NCI-H226 (cell line): ENCODE results near the gene RPL31.

Experiments used
- DNase-seq: peaks from one replicate; pipeline ENCODE4 v3.0.0-alpha.2; 2015

RPL31 gene

DNA sequence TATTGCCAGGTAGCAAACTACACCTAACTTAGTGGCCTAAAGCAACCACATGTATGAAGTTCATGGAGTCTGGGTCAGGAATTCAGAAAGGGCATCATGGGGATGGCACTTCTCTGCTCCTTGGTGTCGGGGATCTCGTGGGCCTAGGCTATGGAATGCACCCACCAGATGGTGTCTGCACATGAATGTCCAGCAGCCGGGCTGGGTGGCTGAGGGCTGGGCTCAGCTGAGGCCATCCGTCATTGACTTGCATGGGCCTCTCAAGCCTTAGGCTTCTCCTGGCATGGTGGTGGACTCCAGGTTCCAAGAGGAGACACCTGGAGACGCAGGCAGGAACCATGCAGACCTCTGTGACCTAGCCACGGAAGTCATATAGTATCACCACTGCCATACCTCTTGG, 26.0 kb upstream of the RPL31 start:
- no peak for DNase-seq

DNA sequence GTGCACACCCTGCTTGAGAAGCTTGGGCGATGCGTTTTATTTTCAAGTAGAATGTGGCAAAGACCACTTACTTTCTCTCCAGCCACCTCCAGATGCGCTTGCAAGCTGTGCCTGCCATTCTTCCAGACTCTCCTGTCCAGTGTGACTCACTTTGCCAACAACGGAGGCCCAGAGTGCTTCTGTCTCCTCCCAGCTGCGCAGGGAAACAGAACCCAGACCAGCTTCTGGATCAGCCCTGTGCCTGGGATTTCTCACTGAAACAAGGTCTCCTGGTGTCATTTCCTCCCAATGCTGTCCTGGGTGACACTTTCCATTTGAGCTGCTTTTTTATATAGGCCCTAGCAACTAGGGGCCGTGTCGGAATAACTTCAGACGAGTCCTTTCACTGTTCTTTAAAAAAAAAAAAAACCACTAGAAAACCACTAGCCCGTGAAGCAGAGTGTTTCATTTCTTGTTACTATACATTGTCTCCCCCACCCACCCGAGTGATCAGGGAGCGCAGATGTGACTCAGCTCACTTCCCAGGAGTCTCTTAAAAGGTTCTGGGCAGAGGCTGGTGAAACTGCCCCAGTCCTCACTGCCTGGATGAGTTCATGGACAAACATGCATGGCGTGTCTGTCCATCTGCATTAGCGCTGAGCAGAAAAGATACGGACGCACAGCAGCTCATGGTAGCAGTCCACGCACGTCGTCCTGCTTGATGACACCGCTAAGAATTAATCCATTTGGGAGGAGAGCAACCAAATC, 25.3 kb upstream of the RPL31 start:
- no peak for DNase-seq

DNA sequence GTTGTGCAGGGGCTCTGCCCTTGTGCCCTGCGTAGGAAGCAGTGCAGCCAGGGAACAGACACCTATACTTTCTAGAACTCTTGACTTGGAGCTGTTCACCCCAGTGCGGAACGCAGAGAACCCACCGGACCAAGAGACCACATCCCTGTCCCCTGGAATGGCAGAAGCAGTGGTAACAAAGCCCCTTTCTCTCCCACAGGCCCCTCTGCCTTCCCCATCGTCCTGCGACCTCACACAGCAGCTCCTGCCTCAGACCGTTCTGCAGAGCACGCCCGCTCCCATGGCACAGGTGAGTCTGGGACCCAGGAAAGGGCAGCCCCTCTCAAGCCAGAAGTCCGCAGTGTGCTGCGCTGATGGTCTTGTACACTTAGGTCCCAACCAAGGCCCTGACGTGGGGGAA, 24.6 kb upstream of the RPL31 start:
- DNase-seq, result no peak

DNA sequence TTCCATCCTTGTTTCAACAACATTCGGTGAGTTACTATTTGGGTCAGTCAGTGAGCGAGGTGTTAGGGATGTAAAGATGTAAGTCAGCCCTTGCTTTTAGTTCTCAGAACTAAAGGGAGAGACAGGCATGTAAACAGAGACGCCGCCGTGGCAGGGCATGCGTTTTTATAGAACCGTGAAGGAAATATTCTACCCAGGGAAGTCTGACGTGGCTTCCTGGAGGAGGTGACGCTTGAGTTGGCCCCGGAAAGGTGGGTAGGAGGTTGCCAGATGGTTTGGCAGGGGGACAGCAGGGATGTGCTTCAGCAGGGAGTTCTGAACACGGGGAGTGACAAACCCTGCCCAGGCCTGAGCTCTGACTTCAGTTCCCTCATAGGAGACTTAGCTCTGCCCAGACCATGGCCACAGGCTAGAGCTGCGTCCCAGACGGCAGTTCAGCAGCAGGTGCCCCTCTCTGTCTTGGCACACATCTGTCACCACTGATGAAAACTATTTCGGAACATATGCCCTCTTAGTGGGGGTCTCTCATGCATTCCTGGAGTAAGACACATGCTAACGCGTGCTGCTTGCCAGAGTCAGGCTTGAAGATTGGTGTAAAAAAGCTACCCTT, 23.4 kb upstream of the RPL31 start:
- DNase-seq, result no peak

DNA sequence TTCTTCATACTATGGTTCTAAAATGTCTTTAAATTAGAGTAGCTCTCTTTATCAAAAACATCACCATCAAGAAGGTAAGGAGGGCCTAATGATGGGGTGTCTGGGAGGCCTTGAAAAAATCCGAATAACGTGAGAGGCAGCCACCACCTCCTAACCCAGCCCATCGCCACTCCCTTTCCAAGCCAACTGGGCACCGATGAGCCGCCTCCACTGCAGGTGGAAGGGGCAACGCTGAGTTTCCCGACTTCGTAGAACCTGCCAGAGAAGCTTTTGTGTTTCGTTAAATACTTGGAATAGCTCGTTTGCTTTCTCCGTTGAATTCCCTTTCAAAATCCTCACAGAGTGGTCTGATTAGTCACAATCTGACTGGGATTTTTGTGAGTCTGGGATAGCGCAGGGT, 22.0 kb upstream of the RPL31 start:
- DNase-seq, result no peak

DNA sequence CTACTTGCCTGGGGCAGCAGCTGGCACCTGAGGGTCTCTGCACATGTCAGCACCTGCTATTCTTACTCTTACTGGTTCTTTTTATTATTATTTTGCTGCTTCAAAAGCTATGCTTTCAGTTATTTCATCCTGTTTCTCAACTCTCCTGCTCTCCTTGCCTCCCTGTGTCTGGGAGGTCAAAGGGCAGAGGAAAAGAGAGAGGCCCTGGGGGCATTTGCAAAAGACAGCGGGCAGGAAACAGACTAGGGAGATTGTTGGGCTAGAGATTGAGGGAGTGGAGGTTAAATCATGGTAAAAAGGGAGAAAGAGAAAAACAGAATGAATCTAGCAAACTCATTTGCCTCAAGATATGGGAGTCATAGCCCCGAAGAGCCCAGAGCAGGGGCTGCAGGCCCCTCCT, 21.1 kb upstream of the RPL31 start:
- no peak for DNase-seq

DNA sequence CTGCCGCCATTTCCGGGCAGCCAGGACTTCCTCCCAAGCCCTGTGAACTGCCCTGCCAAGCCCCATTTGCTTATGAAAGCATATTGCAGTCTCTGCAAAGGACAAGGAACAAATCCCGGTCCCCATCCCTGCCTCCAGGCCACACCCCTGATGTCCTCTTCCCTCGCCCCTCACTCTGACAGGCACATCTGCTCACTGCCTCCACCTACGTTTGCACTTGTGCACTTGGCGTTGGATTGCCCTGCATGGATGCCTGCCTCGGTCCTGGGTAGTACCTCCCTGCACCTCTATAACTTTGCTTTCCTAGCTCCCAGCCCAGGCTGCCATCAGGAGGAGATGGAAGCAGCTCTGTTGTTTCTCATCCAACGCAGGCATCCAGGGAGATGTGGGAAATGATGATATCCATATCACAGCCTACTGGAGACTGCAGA, 19.6 kb upstream of the RPL31 start:
- DNase-seq, result no peak

DNA sequence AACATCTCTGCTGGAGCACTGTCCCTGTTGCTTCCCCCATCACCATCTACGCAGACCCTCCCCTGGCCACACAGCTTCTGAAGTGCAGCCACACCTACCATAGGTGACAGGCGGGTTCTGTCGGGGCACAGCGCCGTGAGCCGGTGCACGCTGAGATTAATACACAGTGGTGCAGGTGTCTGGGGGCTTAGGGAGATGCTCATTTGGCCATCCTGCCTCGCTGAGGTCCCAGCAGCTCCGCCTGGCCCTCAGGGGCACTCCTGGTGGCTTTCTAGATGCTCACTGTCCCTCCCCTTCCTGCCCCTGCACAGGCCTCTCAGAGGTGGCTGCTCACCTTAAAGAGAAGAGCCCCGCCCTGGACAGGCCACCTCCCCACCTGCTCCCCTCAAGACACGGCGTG, 18.9 kb upstream of the RPL31 start:
- no peak for DNase-seq

DNA sequence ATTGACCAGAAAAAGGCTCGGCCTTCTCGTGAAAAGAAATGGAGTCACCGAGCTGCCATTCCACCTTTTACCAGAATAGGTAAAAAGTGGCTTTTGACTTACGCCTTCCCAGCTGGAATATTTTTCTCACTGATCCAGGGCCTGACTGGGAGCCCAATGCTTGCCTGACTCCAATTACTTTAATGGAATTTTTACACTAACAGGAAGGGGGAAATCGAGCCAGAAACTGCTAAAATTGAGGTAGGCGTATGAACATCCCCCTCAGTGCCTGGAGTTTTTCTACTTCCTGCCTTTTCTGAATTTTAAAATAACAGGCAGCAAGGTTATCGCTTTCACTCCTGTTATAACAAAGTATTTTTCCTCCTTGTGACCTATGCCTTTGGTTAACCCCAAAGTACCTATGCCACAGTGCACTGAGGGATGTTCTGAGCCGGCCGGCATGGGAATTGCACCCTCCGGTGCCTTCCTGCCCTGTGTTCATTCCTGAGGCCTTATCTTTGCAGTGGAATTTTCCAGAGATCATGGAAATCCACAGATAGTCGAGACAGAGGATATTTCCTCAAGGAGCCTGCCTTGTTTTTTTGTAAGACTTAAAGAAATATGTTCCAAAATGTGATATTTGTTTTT, 18.3 kb upstream of the RPL31 start:
- DNase-seq, result peak; percentile 30

DNA sequence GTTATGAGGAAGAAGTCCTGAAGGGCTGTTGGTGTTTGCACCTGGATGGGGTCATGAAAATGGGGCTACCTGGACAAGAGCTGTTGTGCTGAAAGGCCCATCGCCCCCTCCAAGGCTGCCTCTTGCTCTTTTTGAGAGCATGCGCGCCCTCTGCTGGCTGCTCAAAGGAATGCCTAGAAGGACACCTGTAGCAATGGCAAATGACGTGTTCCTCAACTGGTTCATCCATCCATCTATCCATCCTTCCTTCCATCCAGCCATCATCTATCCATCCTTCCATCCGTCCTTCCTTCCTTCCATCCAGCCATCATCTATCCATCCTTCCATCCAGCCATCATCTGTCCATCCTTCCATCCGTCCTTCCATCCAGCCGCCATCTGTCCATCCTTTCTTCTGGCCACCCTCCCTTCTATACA, 17.2 kb upstream of the RPL31 start:
- DNase-seq, result peak; percentile 7

DNA sequence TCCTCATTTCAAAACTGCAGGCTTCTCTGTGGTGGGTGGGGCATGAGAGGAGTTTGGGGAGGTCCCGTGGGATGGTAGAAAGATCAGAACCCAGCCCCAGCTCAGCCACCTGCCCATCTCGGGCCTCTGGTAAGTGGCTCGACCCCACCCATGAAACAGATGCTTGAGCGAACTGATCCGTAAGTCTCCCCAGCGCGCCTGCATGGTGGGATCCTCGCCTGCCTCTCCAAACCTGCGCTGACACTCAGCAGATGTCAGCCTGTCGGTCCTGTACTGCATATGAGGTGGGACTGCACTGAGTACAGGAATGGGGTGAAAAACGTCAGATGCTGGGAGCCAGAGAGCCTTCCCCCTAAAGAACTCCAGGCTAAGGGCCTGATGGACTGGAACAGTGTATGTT, 15.9 kb upstream of the RPL31 start:
- DNase-seq, result no peak

DNA sequence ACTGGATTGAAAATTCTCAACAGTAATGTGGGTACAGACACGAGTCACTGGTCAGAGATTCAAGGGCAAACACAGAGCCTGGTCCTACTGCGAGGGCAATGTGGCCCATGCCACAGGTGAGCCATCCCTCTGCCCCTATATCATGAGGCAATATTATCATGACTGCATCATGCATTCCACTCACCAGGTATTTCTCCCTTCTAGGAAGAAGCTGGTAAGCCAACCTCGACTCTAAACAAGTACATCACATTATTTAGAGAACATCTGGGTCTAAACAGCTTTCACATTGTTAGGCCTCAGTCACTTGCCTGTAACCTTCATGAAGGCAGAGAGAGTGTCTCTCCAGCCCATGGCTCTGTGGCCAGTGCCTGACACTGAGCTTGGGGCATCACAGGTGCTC, 14.6 kb upstream of the RPL31 start:
- DNase-seq, result no peak

DNA sequence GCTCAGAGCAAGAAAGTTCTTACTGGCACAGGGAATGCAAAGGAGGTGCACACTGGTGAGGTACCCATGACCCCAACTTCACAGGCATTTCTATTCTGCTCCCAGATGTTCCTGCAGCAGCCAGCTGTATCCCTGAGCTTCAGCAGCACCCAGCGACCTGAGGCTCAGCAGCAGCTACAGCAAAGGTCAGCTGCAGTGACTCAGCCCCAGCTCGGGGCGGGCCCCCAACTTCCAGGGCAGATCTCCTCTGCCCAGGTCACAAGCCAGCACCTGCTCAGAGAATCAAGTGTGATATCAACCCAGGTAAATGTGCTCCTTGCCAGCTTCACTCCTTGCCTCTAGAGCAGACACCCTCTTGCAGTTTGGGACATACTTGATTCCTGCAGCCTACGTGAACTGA, 14.1 kb upstream of the RPL31 start:
- no peak for DNase-seq

DNA sequence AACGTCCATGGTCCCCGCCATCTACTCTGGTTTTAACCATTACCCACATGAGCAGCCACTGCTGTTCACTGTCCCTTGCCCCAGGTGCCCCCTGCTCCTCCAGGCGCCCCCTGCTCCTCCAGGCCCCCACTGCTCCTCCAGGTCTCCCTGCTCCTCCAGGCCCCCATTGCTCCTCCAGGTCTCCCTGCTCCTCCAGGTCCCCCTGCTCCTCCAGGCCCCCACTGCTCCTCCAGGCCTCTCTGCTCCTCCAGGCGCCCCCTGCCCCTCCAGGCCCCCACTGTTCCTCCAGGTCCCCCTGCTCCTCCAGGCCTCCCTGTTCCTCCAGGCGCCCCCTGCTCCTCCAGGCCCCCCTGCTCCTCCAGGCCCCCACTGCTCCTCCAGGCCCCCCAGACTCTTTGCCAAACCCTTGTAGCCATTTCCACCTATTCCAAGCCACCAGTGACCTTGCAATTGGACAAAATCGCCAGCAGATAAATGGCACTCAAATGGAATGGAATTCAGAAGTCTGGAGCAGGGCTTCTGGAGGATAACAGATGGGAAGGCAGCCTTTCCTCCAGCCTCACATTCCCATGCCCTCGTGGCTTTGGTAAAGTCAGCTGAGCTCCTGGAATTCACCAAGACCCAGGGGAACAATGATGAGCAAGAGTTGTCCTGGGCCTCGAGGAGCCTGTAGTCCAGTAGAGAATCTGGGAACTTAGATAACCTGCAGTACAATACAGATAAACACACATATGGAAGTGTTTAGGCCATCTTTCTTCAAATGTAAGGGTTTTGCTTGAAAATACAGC, 13.3 kb upstream of the RPL31 start:
- DNase-seq, result no peak

DNA sequence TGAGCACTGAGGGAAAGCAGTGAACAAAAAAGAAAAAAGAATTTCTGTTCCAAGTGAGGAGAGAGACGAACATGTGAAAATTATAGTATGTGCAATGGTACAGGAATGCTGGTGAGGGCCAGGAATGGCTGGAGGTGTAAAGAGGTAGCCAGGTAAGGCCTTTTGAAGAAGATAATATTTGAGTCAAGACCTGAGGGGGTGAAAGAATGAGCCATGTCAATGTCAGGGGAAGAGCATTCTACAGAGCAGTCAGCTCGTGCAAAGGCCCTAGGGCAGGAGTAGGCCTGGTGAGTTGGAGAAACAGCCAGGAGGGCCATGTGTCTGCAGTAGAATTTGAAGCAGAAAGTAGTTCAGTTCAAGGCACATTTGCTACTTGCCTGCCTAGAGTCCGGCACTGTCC, 12.4 kb upstream of the RPL31 start:
- no peak for DNase-seq

DNA sequence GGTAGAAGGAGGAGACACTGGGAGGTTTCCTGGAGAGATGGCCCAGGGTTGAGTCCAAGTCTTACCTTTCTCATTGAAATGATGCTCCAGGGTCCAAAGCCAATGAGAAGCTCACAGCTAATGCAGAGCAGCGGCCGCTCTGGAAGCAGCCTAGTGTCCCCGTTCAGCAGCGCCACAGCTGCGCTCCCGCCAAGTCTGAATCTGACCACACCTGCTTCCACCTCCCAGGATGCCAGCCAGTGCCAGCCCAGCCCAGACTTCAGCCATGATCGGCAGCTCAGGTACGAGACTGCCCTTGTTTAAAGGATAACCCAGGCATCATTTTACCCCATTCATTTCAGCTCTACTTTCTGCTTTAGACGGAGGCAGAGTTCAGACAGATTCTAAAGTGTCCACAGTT, 11.9 kb upstream of the RPL31 start:
- DNase-seq, result no peak

DNA sequence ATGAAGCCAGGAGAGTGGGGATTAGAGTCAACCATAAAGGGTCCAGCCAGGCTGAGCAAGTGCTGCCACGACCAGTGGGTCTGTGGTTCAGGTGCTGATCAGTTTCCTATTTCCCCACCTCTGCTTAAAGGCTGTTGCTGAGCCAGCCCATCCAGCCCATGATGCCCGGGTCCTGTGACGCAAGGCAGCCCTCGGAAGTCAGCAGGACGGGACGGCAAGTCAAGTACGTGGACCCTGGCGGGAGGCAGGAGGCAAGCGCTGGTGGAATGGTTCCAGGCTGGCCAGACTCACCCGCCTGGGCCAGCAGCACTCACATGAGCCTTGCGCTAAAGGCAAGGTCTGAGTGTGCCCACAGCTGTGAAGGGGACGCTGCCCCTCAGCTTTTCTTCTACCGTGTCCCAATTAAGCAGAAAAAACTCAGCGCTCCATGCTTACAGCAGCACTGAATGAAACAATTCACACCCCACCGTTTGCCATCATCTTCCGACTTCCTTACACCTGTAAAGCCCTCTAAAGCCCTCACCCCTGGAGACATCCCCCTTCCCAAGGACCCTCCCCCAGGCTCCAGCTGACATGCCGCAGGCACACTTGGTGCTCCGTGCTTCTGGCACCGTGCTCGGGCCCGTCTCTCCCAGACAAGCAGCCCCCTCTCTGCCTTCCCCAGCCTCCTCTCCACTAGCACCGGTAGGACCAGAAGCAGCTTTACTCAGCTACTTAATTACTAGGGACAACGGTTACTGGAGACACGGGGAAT, 11.3 kb upstream of the RPL31 start:
- no peak for DNase-seq

DNA sequence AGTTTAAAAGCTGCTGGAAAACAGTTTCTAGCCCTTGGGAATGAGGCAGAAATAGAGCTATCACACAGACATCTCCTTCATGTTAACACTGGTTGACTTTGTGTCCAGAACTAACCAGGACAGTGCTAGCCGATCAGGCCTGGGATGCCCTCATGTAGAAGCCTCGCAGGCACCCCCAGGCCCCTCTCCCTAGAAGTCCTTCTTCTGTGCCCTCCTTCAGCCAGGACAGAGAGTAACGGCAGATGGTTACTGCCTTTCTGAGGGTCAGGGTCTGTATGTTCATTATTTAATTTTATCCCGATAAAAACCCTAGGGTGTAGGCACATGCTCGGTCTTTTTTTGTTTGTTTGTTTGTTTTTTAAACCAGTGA, 10.7 kb upstream of the RPL31 start:
- DNase-seq, result no peak

DNA sequence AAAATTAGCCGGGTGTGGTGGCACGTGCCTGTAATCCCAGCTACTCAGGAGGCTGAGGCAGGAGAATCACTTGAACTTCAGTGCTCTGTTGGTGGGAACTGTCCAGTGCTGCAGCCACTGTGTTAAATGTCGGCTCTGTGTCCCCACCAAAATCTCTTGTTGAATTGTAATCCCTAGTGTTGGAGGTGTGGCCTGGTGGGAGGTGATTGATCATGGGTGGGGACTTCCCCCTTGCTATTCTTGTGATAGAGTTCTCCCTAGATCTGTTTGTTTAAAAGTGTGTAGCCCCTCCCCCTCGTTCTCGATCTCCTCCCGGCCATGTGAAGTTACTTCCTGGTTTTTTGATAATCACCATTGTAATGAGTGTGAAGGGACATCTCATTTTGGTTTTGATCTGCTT, 9.8 kb upstream of the RPL31 start:
- DNase-seq, result no peak

DNA sequence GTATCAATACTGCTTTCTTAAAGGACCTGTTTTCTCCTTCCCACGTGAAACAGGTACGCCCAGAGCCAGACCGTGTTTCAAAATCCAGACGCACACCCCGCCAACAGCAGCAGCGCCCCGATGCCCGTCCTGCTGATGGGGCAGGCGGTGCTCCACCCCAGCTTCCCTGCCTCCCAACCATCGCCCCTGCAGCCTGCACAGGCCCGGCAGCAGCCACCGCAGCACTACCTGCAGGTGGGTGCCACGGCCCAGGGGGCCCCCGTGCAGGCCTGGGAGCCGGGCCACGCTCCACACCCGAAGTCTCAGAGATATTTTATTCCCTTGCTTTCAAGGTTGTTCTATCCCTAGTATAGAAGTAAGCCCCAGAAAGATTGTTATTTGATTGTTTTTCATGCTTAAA, 8.8 kb upstream of the RPL31 start:
- DNase-seq, result no peak

DNA sequence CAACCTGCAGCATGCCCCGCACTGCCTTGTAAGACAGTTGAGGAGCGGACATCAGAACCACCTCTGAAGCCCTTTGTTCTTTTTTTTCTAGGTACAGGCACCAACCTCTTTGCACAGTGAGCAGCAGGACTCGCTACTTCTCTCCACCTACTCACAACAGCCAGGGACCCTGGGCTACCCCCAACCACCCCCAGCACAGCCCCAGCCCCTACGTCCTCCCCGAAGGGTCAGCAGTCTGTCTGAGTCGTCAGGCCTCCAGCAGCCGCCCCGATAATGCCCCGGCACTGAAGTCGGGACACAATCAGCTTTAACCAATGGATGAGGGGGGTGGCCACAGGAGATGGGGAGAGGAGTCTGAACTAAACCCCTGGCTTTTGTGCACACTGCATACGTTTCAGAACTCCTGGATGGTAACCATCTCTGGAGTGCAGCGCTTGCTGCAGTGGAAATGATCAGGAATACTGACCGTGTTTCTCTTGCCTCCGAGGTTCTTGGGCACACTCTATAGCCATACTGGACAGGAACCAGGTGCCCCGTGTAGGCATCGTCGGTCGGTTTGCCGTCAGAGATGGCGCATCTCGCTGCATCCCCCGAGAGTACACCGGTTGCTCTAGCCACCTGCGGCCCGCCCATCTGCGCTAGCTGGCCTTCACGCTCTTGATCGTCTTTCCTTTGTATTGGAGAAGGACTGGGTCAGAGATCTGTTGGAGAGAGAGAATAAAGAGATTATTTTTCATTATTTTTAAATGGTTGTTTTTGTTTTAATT, 6.6 kb upstream of the RPL31 start:
- no peak for DNase-seq

DNA sequence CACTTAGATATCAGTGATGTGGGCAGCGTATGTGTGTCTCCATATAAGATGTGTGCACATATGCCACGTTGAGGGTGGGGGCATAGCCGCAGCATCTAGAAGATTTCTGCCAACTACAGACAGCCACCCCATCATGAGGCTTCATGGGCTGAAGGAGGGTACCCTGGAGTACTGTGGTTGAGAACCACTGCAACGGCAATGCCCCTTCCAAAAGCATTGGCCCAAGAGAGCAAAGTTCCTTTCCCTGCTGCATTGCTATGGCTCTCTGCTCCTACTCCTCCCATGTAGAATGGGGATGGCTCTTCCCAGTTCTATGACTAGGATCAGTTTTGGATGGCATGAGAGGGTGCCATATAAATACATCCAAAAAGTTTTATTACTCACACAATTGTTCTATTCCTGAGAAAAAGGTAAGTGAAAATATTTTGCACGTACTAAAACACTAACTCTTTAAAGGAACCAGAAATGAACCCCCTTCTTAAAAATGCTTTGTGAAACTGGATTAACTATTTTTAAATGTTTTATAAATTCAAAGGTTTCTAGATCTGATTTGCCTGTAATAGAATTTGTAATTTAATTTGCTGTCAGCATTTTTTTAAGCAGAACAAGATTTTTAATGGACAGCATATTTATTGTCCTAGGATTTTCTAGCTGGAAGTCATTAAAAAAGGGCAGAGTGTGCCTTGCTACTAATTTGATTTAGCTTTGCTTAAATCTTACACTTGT, 4.4 kb upstream of the RPL31 start:
- no peak for DNase-seq
